ENCODE data around the gene STX8. TPM values are rescaled to one million over a fixed set of nuclear protein-coding genes. Genes with fewer than 3 reads are reported as not detected.

STX8 gene
- total RNA-seq, 2 donors from 2014 or later = 38.8 to 60.8 TPM

GRCh38 chr17:9226130-9226793 lies 349.4 kb downstream of the STX8 start:
- H3K4me1 ChIP-seq = no peaks in the 10 kb centered on the region
- no peaks in the 10 kb centered on the region for H3K9me3 ChIP-seq
- H3K27me3 ChIP-seq = no peaks in the 10 kb centered on the region
- DNase-seq (ENCODE audit: low spot score) = no peak
- no peak overlapping the region for H3K27ac ChIP-seq
- TF ChIP-seq CTCF (IDR thresholded peaks at IDR 0.05) = no peak
- H3K36me3 ChIP-seq = peaks cover 9% of the 10 kb centered on the region
- no peak overlapping the region for H3K4me3 ChIP-seq

GRCh38 chr17:9225305-9226101 lies 350.1 kb downstream of the STX8 start:
- Histone ChIP-seq H3K4me1 (no peaks in the 10 kb centered on the region), H3K27me3 (no peaks in the 10 kb centered on the region), H3K27ac (no peak overlapping the region), H3K36me3 (peaks cover 9% of the 10 kb centered on the region), H3K4me3 (no peak overlapping the region), H3K9me3 (no peaks in the 10 kb centered on the region)
- DNase-seq (ENCODE audit: low spot score) = no peak
- no peak for TF ChIP-seq CTCF (IDR thresholded peaks at IDR 0.05)

GRCh38 chr17:9224485-9224884 lies 351.1 kb downstream of the STX8 start:
- DNase-seq (ENCODE audit: low spot score) = no peak
- Histone ChIP-seq H3K4me3 (no peak overlapping the region), H3K27me3 (no peaks in the 10 kb centered on the region), H3K27ac (no peak overlapping the region), H3K9me3 (no peaks in the 10 kb centered on the region), H3K4me1 (no peaks in the 10 kb centered on the region), H3K36me3 (peaks cover 9% of the 10 kb centered on the region)
- no peak for TF ChIP-seq CTCF (IDR thresholded peaks at IDR 0.05)

GRCh38 chr17:9223531-9223930 lies 352.1 kb downstream of the STX8 start:
- peaks cover 9% of the 10 kb centered on the region for H3K36me3 ChIP-seq
- DNase-seq (ENCODE audit: low spot score) = no peak
- H3K4me1 ChIP-seq = no peaks in the 10 kb centered on the region
- no peaks in the 10 kb centered on the region for H3K27me3 ChIP-seq
- no peak overlapping the region for H3K27ac ChIP-seq
- no peak for TF ChIP-seq CTCF (IDR thresholded peaks at IDR 0.05)
- H3K9me3 ChIP-seq = no peaks in the 10 kb centered on the region
- no peak overlapping the region for H3K4me3 ChIP-seq

- H3K27ac ChIP-seq = no peak overlapping the region
- H3K4me1 ChIP-seq = peaks cover 0 to 14% of the 10 kb centered on the region in 2 donors
- no peak for DNase-seq (ENCODE audit: low spot score)
- no peak overlapping the region for H3K4me3 ChIP-seq
- peaks cover 9% of the 10 kb centered on the region for H3K36me3 ChIP-seq
- no peaks in the 10 kb centered on the region for H3K9me3 ChIP-seq
- TF ChIP-seq CTCF (IDR thresholded peaks at IDR 0.05) = no peak
- no peaks in the 10 kb centered on the region for H3K27me3 ChIP-seq
Measured at GRCh38 chr17:9221922-9222180, 353.8 kb downstream of the STX8 start.
